MM.1S (cell line): ENCODE data around the gene SMOC1.

Source experiments
- EZH2 ChIP-seq: fragments of 300-600 bp; sonication (generic); optimal IDR thresholded peaks from 2 replicates; pipeline ENCODE3; 2017; ENCODE audit warnings: low read depth, mild to moderate bottlenecking, antibody characterized with exemption, low read length, mixed read lengths
- EZH2phosphoT487 ChIP-seq: fragments of 300-600 bp; sonication (generic); IDR thresholded peaks from 2 replicates; pipeline ENCODE4 v1.6.1; 2018; ENCODE audit warnings: antibody characterized with exemption, low read length
- TF ChIP-seq, protein P1 (sequence below): fragments of 300-600 bp; sonication (generic); IDR thresholded peaks from 2 replicates; pipeline ENCODE4 v1.5.1; 2016; ENCODE audit warnings: antibody characterized with exemption, low read length, mixed read lengths

DNA sequence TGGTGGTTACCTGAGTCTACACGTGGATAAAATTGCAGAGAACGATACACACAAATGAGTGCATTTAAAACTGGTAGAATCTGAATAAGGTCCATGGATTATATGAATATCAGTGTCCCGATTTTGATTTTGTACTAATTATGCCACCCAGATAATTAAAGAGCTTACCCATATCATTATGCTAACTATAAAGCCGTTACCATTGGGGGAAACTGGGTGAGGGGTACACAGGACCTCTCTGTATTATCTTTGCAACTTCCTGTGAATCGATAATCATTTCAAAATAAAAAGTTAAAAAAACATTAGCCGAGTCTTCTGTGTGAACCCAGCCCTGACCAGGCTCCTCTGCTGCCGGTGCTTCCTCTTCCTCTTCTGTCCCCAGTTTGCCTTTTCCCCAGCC is 107.1 kb downstream of the SMOC1 start:
- TF ChIP-seq, protein P1, sequence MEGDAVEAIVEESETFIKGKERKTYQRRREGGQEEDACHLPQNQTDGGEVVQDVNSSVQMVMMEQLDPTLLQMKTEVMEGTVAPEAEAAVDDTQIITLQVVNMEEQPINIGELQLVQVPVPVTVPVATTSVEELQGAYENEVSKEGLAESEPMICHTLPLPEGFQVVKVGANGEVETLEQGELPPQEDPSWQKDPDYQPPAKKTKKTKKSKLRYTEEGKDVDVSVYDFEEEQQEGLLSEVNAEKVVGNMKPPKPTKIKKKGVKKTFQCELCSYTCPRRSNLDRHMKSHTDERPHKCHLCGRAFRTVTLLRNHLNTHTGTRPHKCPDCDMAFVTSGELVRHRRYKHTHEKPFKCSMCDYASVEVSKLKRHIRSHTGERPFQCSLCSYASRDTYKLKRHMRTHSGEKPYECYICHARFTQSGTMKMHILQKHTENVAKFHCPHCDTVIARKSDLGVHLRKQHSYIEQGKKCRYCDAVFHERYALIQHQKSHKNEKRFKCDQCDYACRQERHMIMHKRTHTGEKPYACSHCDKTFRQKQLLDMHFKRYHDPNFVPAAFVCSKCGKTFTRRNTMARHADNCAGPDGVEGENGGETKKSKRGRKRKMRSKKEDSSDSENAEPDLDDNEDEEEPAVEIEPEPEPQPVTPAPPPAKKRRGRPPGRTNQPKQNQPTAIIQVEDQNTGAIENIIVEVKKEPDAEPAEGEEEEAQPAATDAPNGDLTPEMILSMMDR, result no peak
- no peak for TF ChIP-seq EZH2
- TF ChIP-seq EZH2phosphoT487, result no peak
